ENCODE measurements around the gene TRIM65.
"Not testable (repeated sequence)": the region's sequence is repeated elsewhere in the genome, so short reads cannot be mapped to it uniquely, and the experiment has no call there.

The TRIM65 gene

DNA sequence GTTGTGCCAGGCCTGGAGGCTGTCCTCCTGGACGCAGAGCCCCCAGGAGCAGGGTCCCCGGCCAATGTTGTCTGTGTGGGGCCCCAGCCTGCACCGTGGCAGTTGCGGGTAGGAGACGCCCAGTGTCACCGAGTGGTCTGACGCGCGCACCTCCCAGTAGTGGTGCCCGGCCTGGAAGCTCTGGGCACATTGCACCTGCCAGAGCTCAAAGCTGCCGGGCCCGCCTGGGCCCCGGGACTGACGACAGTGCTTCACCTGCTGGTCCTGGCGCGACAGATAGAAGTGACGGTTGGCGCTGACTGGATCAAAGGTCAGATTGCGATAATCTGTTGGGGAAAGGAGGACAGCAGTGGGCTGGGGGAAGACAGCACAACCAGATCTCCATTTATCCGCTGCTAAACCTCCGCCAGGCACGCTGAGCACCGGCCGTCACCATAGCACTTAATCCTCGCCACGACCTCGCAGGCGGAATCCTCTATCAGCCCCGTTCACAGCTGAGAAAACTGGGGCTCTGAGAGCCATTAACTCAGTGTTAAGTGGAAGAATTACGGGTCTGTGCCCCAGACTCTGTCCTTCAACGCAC lies 5.6 kb downstream of the TRIM65 start:
- no peak for DNase-seq (ENCODE audit: low read depth, low spot score)
- Histone ChIP-seq H3K9me3 (ENCODE audit: insufficient read depth, low read length) (no peaks in the 10 kb centered on the region), H3K36me3 (ENCODE audit: insufficient read depth, insufficient read length, low read length) (peaks cover 69% of the 10 kb centered on the region), H3K27me3 (ENCODE audit: insufficient read depth, insufficient read length) (no peaks in the 10 kb centered on the region), H3K4me1 (ENCODE audit: insufficient read depth, insufficient read length) (peaks cover 28% of the 10 kb centered on the region), H3K4me3 (ENCODE audit: insufficient read length, low read depth) (no peak overlapping the region), H3K9ac (ENCODE audit: insufficient read length, low read depth) (no peak overlapping the region)
- TF ChIP-seq YY1 (IDR thresholded peaks at IDR 0.05; ENCODE audit: insufficient read depth, insufficient read length) (no peak), SUZ12 (IDR thresholded peaks at IDR 0.05; ENCODE audit: extremely low read depth, insufficient read depth, insufficient read length) (no peak), ZNF274 (IDR thresholded peaks at IDR 0.05; ENCODE audit: low read depth, low read length) (no peak)

DNA sequence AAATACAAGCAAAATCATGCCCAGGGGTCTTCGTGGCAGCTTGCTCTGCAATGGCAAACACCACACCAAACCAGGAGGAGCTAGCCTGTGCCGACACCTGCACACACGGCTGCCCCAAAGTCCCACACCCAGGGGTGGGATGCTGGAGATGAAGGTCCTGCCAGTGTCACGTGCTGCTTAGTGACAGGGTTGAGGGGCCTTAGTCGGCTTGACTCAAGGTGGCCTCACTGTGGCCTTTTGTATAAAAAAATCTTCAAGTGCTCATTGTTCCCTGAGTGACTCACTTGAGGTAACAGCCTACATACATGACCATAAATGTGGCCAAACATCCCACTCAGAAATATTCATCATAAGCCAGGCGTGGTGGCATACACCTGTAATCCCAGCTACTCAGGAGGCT lies 7.3 kb downstream of the TRIM65 start:
- Histone ChIP-seq H3K4me3 (ENCODE audit: insufficient read length, low read depth) (no peak overlapping the region), H3K36me3 (ENCODE audit: insufficient read depth, insufficient read length, low read length) (peaks cover 63% of the 10 kb centered on the region), H3K27me3 (ENCODE audit: insufficient read depth, insufficient read length) (no peaks in the 10 kb centered on the region), H3K4me1 (ENCODE audit: insufficient read depth, insufficient read length) (peaks cover 20% of the 10 kb centered on the region), H3K9me3 (ENCODE audit: insufficient read depth, low read length) (no peaks in the 10 kb centered on the region), H3K9ac (ENCODE audit: insufficient read length, low read depth) (no peak overlapping the region)
- TF ChIP-seq YY1 (IDR thresholded peaks at IDR 0.05; ENCODE audit: insufficient read depth, insufficient read length), result no peak
- TF ChIP-seq ZNF274 (IDR thresholded peaks at IDR 0.05; ENCODE audit: low read depth, low read length), result no peak
- no peak for TF ChIP-seq SUZ12 (IDR thresholded peaks at IDR 0.05; ENCODE audit: extremely low read depth, insufficient read depth, insufficient read length)
- no peak for DNase-seq (ENCODE audit: low read depth, low spot score)

DNA sequence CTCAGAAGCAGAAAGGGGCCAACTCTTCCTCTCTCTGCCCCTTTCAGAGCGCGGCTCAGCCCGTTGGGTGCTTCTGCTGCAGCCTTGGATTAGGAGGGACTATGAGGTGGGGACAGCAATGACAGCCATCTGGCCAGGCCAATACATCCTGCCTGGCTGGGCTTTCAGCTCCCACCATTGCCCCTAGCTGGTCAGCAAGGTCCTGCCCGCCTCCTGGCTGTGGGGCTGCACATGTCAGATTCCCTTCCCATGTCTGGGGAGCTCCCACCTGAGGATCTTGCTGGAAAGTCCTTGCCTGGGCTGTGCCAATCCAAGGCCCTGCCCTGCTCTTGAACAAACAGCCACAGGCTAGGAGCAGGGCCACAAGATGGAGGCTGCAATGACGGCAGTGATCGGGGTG lies 8.3 kb downstream of the TRIM65 start:
- TF ChIP-seq ZNF274 (IDR thresholded peaks at IDR 0.05; ENCODE audit: low read depth, low read length), result no peak
- no peak for TF ChIP-seq YY1 (IDR thresholded peaks at IDR 0.05; ENCODE audit: insufficient read depth, insufficient read length)
- TF ChIP-seq SUZ12 (IDR thresholded peaks at IDR 0.05; ENCODE audit: extremely low read depth, insufficient read depth, insufficient read length), result no peak
- no peak for DNase-seq (ENCODE audit: low read depth, low spot score)
- no peak overlapping the region for H3K4me3 ChIP-seq (ENCODE audit: insufficient read length, low read depth)
- no peak overlapping the region for H3K9ac ChIP-seq (ENCODE audit: insufficient read length, low read depth)
- H3K4me1 ChIP-seq (ENCODE audit: insufficient read depth, insufficient read length), result peaks cover 13% of the 10 kb centered on the region
- no peaks in the 10 kb centered on the region for H3K9me3 ChIP-seq (ENCODE audit: insufficient read depth, low read length)
- H3K36me3 ChIP-seq (ENCODE audit: insufficient read depth, insufficient read length, low read length), result peaks cover 54% of the 10 kb centered on the region
- H3K27me3 ChIP-seq (ENCODE audit: insufficient read depth, insufficient read length), result no peaks in the 10 kb centered on the region

DNA sequence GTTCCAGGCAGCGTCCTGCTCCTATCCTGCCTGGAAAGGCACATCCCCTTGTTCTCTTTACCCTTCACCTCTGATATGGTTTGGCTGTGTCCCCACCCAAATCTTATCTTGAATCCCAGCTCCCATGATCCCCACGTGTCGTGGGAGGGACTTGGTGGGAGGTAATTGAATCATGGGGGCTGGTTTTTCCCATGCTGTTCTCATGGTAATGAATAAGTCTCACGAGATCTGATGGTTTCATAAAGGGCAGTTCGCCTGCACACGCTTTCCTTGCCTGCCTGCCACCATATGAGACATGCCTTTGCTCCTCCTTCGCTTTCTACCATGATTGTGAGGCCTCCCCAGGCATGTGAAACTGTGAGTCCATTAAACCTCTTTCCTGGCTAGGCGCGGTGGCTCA lies 10.9 kb downstream of the TRIM65 start:
- H3K36me3 ChIP-seq (ENCODE audit: insufficient read depth, insufficient read length, low read length), result peaks cover 28% of the 10 kb centered on the region
- DNase-seq (ENCODE audit: low read depth, low spot score), result not testable (repeated sequence)

DNA sequence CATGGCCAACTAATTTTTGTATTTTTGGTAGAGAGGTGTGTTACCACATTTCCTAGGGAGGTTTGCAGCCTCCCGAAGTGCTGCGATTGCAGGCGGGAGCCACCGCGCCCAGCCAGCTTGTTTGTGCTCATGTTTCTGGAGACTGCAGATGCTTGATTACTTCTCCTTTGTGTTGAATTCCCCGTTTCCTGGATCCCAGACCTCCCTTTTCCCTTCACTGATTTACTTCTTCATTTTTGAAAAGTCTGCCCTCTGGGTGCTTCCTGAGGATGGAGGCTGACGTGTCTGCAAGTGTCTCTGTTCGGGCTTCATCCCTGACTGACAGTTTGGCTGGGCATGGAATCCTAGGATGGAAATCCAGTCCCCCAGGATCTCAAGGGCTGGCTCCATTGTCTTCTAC lies 11.3 kb downstream of the TRIM65 start:
- Histone ChIP-seq H3K9ac (ENCODE audit: insufficient read length, low read depth) (no peak overlapping the region), H3K4me1 (ENCODE audit: insufficient read depth, insufficient read length) (peaks cover 8% of the 10 kb centered on the region), H3K9me3 (ENCODE audit: insufficient read depth, low read length) (no peaks in the 10 kb centered on the region), H3K4me3 (ENCODE audit: insufficient read length, low read depth) (no peak overlapping the region), H3K36me3 (ENCODE audit: insufficient read depth, insufficient read length, low read length) (peaks cover 24% of the 10 kb centered on the region), H3K27me3 (ENCODE audit: insufficient read depth, insufficient read length) (no peaks in the 10 kb centered on the region)
- no peak for TF ChIP-seq ZNF274 (IDR thresholded peaks at IDR 0.05; ENCODE audit: low read depth, low read length)
- TF ChIP-seq SUZ12 (IDR thresholded peaks at IDR 0.05; ENCODE audit: extremely low read depth, insufficient read depth, insufficient read length), result no peak
- no peak for TF ChIP-seq YY1 (IDR thresholded peaks at IDR 0.05; ENCODE audit: insufficient read depth, insufficient read length)
- DNase-seq (ENCODE audit: low read depth, low spot score), result no peak

More for the DNA sequence above, 10.9 kb downstream of the TRIM65 start:
- not testable (repeated sequence) for H3K4me3 ChIP-seq (ENCODE audit: insufficient read length, low read depth); H3K9ac ChIP-seq (ENCODE audit: insufficient read length, low read depth); H3K4me1 ChIP-seq (ENCODE audit: insufficient read depth, insufficient read length); H3K9me3 ChIP-seq (ENCODE audit: insufficient read depth, low read length); H3K27me3 ChIP-seq (ENCODE audit: insufficient read depth, insufficient read length)

DNA sequence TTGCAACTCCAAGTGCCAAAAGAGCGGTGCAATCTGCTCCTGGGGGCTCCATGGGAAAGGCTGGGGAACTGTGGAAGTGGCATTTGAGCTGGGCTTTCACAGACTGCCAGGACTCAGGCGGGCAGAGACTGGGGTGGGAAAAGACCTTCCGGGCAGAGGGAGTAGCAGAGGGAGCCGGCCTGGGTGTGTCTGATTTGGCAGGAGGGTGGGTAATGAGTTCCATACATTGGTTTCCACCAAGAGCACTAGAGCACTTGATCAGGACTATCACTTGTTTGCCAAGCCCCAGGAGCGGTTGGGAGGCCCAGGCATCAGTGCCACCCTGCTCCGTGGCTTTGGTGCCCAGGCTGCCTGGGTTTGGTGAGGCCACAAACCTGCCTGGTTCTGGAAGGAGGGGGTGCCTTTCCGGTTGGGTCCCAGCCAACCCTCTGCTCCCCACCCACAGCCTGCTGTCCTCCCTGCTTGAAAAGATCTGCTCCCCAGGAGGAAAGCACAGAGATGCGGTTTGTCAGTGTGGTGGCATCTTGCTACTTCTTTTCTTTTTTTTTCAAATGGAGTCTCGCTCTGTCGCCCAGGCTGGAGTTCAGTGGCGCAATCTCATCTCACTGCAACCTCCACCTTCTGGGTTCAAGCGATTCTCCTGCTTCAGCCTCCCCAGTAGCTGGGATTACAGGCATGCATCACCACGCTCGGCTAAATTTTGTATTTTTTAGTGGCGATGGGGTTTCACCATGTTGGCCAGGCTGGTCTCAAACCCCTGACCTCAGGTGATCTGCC lies 14.9 kb downstream of the TRIM65 start:
- peaks cover 9% of the 10 kb centered on the region for H3K27me3 ChIP-seq (ENCODE audit: insufficient read depth, insufficient read length)
- TF ChIP-seq ZNF274 (IDR thresholded peaks at IDR 0.05; ENCODE audit: low read depth, low read length) (no peak), YY1 (IDR thresholded peaks at IDR 0.05; ENCODE audit: insufficient read depth, insufficient read length) (no peak), SUZ12 (IDR thresholded peaks at IDR 0.05; ENCODE audit: extremely low read depth, insufficient read depth, insufficient read length) (no peak)
- H3K9ac ChIP-seq (ENCODE audit: insufficient read length, low read depth), result no peak overlapping the region
- H3K4me3 ChIP-seq (ENCODE audit: insufficient read length, low read depth), result no peak overlapping the region
- H3K4me1 ChIP-seq (ENCODE audit: insufficient read depth, insufficient read length), result peaks cover 2% of the 10 kb centered on the region
- H3K36me3 ChIP-seq (ENCODE audit: insufficient read depth, insufficient read length, low read length), result peaks cover 3% of the 10 kb centered on the region
- DNase-seq (ENCODE audit: low read depth, low spot score), result no peak
- no peaks in the 10 kb centered on the region for H3K9me3 ChIP-seq (ENCODE audit: insufficient read depth, low read length)

DNA sequence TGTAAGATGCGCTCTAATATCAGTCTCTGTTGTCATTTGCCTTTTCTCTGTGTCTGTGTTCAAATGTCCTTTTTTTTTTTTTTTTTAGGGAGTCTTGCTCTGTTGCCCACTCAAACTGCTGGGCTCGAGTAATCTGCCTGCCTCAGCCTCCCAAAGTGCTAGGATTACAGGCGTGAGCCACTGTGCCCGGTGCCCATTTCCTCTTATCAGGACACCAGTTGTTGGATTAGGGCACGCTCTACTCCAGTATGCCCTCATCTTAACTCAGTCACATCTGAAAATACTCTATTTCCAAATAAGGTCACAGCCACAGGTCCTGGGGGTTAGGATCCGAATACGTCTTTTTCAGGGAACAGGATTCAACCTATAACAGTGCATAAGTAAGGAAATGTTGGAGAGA lies 16.5 kb downstream of the TRIM65 start:
- Histone ChIP-seq H3K27me3 (ENCODE audit: insufficient read depth, insufficient read length) (peaks cover 13% of the 10 kb centered on the region), H3K4me1 (ENCODE audit: insufficient read depth, insufficient read length) (peaks cover 16% of the 10 kb centered on the region), H3K4me3 (ENCODE audit: insufficient read length, low read depth) (no peak overlapping the region), H3K9me3 (ENCODE audit: insufficient read depth, low read length) (no peaks in the 10 kb centered on the region), H3K9ac (ENCODE audit: insufficient read length, low read depth) (no peak overlapping the region), H3K36me3 (ENCODE audit: insufficient read depth, insufficient read length, low read length) (peaks cover 15% of the 10 kb centered on the region)
- no peak for TF ChIP-seq ZNF274 (IDR thresholded peaks at IDR 0.05; ENCODE audit: low read depth, low read length)
- no peak for TF ChIP-seq YY1 (IDR thresholded peaks at IDR 0.05; ENCODE audit: insufficient read depth, insufficient read length)
- TF ChIP-seq SUZ12 (IDR thresholded peaks at IDR 0.05; ENCODE audit: extremely low read depth, insufficient read depth, insufficient read length), result no peak
- DNase-seq (ENCODE audit: low read depth, low spot score), result no peak
